Sigmoid colon (tissue), 7 donors: ENCODE results near the gene TREML2. TPM values are rescaled to one million over a fixed set of nuclear protein-coding genes. Genes with fewer than 3 reads are reported as not detected.

Experiments used
- DNase-seq: peaks from one replicate; pipeline ENCODE4 v3.0.0-alpha.2; 2019
- H3K27ac ChIP-seq, 4 donors: fragments of 200-600 bp; sonication (generic); one replicate each; pipeline ENCODE4 v1.5.1; 2016 to 2019; ENCODE audit warnings: mild to moderate bottlenecking in 1 of 4
- H3K27me3 ChIP-seq, 3 donors: fragments of 200-600 bp; sonication (generic); one replicate each; pipeline ENCODE4 v1.5.1; 2019; ENCODE audit warnings: mild to moderate bottlenecking in 1 of 3
- H3K36me3 ChIP-seq, 4 donors: fragments of 200-600 bp; sonication (generic); one replicate each; pipeline ENCODE4 v1.5.1; 2016 to 2019
- H3K4me1 ChIP-seq, 4 donors: fragments of 200-600 bp; sonication (generic); one replicate each; pipeline ENCODE4 v1.5.1; 2017 to 2019
- H3K4me3 ChIP-seq, 4 donors: fragments of 200-600 bp; sonication (generic); one replicate each; pipeline ENCODE4 v1.5.1; 2017 to 2019; ENCODE audit warnings: mild to moderate bottlenecking in 2 of 4, moderate library complexity in 1 of 4
- H3K9me3 ChIP-seq, 4 donors: fragments of 200-600 bp in 3 of 4; sonication (generic) in 3 of 4; one replicate each; pipeline versions ENCODE4 v1.5.1 to v1.6.1; 2013 to 2019
- EP300 ChIP-seq, 4 donors: sonication (generic); formaldehyde crosslinking; IDR thresholded peaks; one replicate each; pipeline ENCODE4 v1.6.1; 2017; ENCODE audit warnings: antibody characterized with exemption in 4 of 4
- POLR2A ChIP-seq, 2 donors: fragments of 450-650 bp; IDR thresholded peaks; one replicate each; pipeline ENCODE4 v1.6.1; 2016; ENCODE audit warnings: antibody characterized with exemption in 2 of 2, mild to moderate bottlenecking in 2 of 2, moderate library complexity in 2 of 2
- POLR2AphosphoS5 ChIP-seq, 4 donors: sonication (generic); formaldehyde crosslinking; IDR thresholded peaks; one replicate each; pipeline ENCODE4 v1.6.1; 2017; ENCODE audit warnings: antibody characterized with exemption in 4 of 4
- WGBS, 2 donors: extraction: QIAGEN DNeasy Blood & Tissue Kit; methylation state at CpG; one replicate each; pipeline ENCODE4 v1.1.7; 2013; 5-methylcytosine and 5-hydroxymethylcytosine counted together
- intact Hi-C: fragments of 100-400 bp; cut with DNase I; formaldehyde crosslinking; loops from one replicate; pipeline ENCODE4 v1.15.1; 2023
- polyA plus RNA-seq, 3 donors: library from polyadenylated mRNA; stranded (reverse); fragments of 200-250 nt; gene quantifications; one replicate each; pipeline ENCODE4 v1.2.3, GENCODE V29; 2013
- total RNA-seq, 4 donors: library from RNA; depleted of rRNA; stranded (reverse); fragments of >200 nt; gene quantifications; one replicate each; pipeline ENCODE4 v1.1.0, GENCODE V29; 2016
- TF ChIP-seq, protein P1 (sequence below), 4 experiments: fragments of 450-650 bp in 3 of 4; fragments of 200-600 bp in 1 of 4; IDR thresholded peaks; one replicate each; pipeline ENCODE4 v1.5.1; 2016 to 2019; ENCODE audit warnings: antibody characterized with exemption in 4 of 4, mild to moderate bottlenecking in 3 of 4, moderate library complexity in 2 of 4
- donor health status: healthy with polysubstance abuse.
- donor health status: Bipolar disorder and iron deficiency.
- donor health status: healthy.

TREML2 gene
- total and polyA plus RNA-seq, 7 donors: 3.7 TPM; not detected in 6

DNA sequence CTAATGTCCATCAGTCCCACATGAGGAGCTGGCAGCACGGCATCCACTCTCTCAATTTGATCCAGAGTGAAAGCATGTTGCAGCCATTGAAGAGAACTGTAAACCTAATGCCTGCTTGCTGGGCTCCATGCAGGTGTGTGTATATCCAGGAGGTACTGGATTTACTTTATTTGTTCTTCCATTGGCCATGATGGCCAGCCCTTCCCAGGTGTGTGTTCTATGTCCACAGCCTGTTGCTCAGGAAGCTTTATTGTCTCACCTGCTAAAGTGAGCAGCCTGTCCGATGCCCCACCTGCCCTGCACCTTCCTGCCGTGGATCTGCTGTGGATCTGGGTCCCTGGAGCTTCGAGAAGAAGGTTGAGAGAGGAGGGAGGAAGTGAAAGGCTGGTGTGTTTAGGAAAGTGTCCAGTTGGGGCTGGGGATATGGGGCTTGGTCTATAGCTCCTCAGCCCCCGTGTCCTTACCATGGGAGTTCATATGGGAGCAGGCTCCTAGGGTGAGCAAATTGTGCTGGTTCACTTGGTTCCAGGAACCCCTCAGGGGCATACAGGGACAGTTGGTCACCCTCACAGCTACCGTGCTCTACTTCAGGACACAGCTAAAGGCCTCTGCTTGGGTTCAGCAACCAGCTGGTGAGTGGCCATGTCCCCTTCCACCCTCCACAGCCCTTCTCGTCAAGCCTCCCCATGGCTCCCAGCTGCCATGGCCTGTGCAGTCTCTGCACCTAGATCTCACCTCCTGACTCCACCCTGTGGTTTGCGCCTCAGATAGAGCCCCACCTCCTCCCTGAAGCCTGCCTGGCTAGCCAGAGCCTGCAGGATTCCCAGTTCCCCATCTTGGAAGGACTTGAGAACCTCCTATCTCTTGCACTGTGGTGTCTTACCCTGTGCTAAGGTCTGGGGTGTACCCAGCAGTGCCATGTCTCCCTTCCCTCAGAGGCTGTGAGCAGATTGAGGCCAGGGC, 12.7 kb downstream of the TREML2 start:
- H3K4me3 ChIP-seq: no peak overlapping the region
- DNase-seq: no peak
- H3K36me3 ChIP-seq: no peaks in the 10 kb centered on the region
- H3K27ac ChIP-seq: no peak overlapping the region
- H3K27me3 ChIP-seq: peaks cover 0 to 10% (median 0%) of the 10 kb centered on the region in 3 donors
- intact Hi-C loops: no loop called here
- H3K9me3 ChIP-seq: peaks cover 0 to 7% (median 2%) of the 10 kb centered on the region in 4 donors
- TF ChIP-seq, protein P1, sequence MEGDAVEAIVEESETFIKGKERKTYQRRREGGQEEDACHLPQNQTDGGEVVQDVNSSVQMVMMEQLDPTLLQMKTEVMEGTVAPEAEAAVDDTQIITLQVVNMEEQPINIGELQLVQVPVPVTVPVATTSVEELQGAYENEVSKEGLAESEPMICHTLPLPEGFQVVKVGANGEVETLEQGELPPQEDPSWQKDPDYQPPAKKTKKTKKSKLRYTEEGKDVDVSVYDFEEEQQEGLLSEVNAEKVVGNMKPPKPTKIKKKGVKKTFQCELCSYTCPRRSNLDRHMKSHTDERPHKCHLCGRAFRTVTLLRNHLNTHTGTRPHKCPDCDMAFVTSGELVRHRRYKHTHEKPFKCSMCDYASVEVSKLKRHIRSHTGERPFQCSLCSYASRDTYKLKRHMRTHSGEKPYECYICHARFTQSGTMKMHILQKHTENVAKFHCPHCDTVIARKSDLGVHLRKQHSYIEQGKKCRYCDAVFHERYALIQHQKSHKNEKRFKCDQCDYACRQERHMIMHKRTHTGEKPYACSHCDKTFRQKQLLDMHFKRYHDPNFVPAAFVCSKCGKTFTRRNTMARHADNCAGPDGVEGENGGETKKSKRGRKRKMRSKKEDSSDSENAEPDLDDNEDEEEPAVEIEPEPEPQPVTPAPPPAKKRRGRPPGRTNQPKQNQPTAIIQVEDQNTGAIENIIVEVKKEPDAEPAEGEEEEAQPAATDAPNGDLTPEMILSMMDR (IDR thresholded peaks at IDR 0.05): no peak
- no peak for TF ChIP-seq EP300 (IDR thresholded peaks at IDR 0.05)
- TF ChIP-seq POLR2A (IDR thresholded peaks at IDR 0.05): no peak
- TF ChIP-seq POLR2AphosphoS5 (IDR thresholded peaks at IDR 0.05): no peak
- WGBS, 2 donors: 69 to 85% methylated on average over 8 of the region's 8 CpGs
- H3K4me1 ChIP-seq: no peaks in the 10 kb centered on the region

GRCh38 chr6:41186031-41186562, 14.9 kb downstream of the TREML2 start:
- intact Hi-C loops: no loop called here
- no peaks in the 10 kb centered on the region for H3K4me1 ChIP-seq
- H3K27me3 ChIP-seq: no peaks in the 10 kb centered on the region
- TF ChIP-seq POLR2AphosphoS5 (IDR thresholded peaks at IDR 0.05): no peak
- no peak for TF ChIP-seq EP300 (IDR thresholded peaks at IDR 0.05)
- no peak for TF ChIP-seq POLR2A (IDR thresholded peaks at IDR 0.05)
- TF ChIP-seq, protein P1 (IDR thresholded peaks at IDR 0.05): no peak
- H3K9me3 ChIP-seq: peaks cover 0 to 7% (median 2%) of the 10 kb centered on the region in 4 donors
- no peak overlapping the region for H3K27ac ChIP-seq
- H3K4me3 ChIP-seq: no peak overlapping the region
- no peaks in the 10 kb centered on the region for H3K36me3 ChIP-seq
- WGBS, 2 donors: 63 to 76% methylated on average over 10 of the region's 10 CpGs
- DNase-seq: no peak

GRCh38 chr6:41184761-41185160, 16.2 kb downstream of the TREML2 start:
- Histone ChIP-seq H3K9me3 (peaks cover 0 to 2% (median under 1%) of the 10 kb centered on the region in 4 donors), H3K4me3 (no peak overlapping the region), H3K4me1 (no peaks in the 10 kb centered on the region), H3K27ac (no peak overlapping the region), H3K36me3 (no peaks in the 10 kb centered on the region), H3K27me3 (peaks cover 0 to 3% (median 0%) of the 10 kb centered on the region in 3 donors)
- 74 to 86% methylated on average over 7 of the region's 7 CpGs for WGBS, 2 donors
- intact Hi-C loops: no loop called here
- TF ChIP-seq POLR2A (IDR thresholded peaks at IDR 0.05): no peak
- TF ChIP-seq, protein P1 (IDR thresholded peaks at IDR 0.05): no peak
- TF ChIP-seq EP300 (IDR thresholded peaks at IDR 0.05): no peak
- no peak for TF ChIP-seq POLR2AphosphoS5 (IDR thresholded peaks at IDR 0.05)
- DNase-seq: no peak

GRCh38 chr6:41182069-41183034, 18.6 kb downstream of the TREML2 start:
- H3K4me1 ChIP-seq: no peaks in the 10 kb centered on the region
- WGBS, 2 donors: 60 to 75% methylated on average over 4 of the region's 4 CpGs
- H3K27me3 ChIP-seq: peaks cover 0 to 3% (median 0%) of the 10 kb centered on the region in 3 donors
- TF ChIP-seq POLR2A (IDR thresholded peaks at IDR 0.05) (no peak), EP300 (IDR thresholded peaks at IDR 0.05) (peak in 1 of 4 donors; percentile 64), POLR2AphosphoS5 (IDR thresholded peaks at IDR 0.05) (no peak)
- TF ChIP-seq, protein P1 (IDR thresholded peaks at IDR 0.05): peak in 1 of 4 experiments; percentile 9
- peak overlapping the region in 1 of 4 donors; percentile 32 for H3K27ac ChIP-seq
- H3K9me3 ChIP-seq: no peaks in the 10 kb centered on the region
- DNase-seq: no peak
- no peaks in the 10 kb centered on the region for H3K36me3 ChIP-seq
- no peak overlapping the region for H3K4me3 ChIP-seq
- intact Hi-C loops: no loop called here
